NCI-H1048 (cell line): Measurements from ENCODE around the gene FN1.
"Not testable (repeated sequence)": the region's sequence is repeated elsewhere in the genome, so short reads cannot be mapped to it uniquely, and the experiment has no call there.

Experiments used
- DNase-seq: peaks from one replicate; lab custom pipeline; 2025; lab: John Stamatoyannopoulos, UW

The FN1 gene

DNA sequence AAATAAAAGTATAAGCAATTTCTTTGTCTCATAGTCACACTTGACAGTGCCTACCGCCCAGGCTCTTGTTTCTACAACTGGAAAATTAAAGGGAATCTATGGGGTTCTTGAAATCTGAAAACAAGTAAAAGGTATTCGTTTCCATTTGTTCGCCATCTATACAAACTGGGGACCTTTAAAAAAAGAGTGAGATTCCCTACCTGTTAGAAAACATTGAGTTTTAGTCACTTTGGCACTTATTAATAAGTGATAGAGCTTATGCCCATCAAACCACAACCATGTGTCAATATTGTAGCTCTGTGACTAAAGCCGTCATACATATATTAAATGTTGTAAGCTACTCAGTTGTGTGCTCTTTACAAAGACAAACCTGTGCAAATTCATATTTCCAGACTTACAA, 13.2 kb downstream of the FN1 start:
- DNase-seq, result no peak

DNA sequence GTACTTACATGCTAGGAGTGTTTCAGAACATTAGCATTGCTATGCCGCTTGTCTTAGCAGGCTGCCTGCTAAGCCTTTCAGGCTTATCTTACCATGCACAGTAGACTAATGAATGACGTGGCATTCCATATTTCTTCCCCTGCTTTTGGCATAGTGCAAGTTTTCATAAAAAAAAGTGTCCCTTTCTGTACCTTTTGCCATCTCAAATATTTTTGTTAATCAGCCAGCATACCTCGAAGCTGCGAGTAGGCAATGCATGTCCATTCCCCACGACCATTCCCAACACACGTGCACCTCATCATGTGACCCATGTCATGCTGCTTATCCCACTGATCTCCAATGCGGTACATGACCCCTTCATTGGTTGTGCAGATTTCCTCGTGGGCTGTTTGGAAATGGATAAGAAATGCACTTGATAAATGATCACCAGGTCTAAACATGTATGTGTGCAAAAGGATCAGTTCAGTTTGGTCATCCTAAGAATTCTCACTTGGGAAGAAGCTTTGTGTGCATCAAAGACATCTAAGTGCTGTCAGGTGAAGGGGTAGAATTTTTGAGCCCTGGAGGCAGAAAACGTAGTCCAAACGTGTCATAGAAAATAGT, 13.9 kb downstream of the FN1 start:
- DNase-seq, result no peak

- DNase-seq, result no peak
These were observed 15.4 kb downstream of the FN1 start for GRCh38 chr2:215420471-215420935.

DNA sequence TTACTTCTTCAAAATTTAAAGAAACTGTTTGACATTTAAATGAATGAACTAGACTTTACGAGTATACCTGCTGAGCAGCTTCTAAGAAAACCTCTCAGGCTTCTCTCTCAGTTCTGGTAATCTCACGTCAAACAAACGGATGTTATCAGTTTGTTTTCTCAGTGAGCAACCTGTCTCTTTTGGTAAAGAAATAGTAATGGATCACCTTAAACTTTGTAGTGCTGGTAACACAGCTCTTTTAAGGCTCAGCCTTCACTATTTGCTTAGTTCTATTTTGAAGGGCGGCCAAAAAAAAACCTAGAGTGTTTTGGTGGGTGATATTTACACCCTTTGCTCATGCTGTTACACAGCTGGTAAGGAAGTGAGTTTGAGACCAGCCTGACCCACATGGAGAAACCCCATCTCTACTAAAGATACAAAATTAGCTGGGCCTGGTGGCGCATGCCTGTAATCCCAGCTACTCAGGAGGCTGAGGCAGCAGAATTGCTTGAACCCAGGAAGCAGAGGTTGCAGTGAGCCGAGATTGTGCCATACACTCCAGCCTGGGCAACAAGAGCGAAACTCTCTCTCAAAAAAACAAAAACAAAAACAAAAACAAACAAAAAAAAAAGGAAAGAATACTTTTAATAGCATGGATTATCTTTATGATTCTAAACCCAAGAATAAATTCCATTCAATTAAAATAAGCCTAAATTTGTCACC, 15.9 kb downstream of the FN1 start:
- no peak for DNase-seq

DNA sequence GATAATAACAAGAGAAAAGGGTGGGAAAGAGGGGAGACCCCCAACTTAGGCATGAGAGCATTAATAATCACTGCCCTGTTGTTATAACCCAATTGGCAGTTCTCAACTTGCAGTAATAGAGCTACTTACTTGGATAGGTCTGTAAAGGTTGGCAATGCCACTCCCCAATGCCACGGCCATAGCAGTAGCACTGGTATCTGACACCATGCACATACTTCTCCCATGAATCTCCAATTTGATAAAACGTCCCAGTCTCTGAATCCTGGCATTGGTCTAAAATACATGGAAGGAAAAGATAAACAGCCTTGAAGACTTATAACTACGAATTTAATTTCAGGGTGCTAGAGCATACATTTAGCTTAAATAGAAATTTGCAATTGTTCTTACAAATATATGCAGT, 16.8 kb downstream of the FN1 start:
- DNase-seq, result no peak

- no peak for DNase-seq
These were observed 17.6 kb downstream of the FN1 start for GRCh38 chr2:215418064-215418963.

DNA sequence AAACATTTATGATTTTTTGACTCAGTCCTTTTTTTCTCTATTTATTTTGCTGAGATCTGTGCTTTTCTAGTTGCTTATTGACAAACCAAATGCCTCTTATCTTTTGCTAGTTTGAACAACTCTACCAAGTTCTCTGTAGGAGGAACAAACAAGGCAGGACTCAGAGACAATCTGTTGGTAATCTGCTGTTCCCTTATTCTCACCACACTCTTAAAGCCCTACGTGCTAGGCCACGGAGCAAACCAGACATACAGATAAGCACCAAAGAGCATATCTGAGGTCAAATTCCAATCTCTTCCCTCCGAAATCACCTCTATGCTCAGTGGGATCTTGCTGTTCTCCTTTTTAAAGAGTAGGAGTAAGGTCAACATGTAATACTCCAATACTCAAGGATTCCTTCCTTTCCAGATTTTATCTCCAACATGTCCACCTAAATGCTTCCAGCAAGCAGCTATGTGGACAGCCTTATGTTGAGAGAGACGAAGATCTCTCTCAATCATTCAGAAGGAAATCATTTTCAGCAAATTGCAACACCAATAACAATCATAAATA, 18.4 kb downstream of the FN1 start:
- DNase-seq, result no peak

GRCh38 chr2:215416656-215417055, 19.2 kb downstream of the FN1 start:
- DNase-seq, result no peak

- no peak for DNase-seq
These were observed 19.9 kb downstream of the FN1 start for GRCh38 chr2:215415820-215416577.

- no peak for DNase-seq
These were observed 20.6 kb downstream of the FN1 start for GRCh38 chr2:215415218-215415617.

DNA sequence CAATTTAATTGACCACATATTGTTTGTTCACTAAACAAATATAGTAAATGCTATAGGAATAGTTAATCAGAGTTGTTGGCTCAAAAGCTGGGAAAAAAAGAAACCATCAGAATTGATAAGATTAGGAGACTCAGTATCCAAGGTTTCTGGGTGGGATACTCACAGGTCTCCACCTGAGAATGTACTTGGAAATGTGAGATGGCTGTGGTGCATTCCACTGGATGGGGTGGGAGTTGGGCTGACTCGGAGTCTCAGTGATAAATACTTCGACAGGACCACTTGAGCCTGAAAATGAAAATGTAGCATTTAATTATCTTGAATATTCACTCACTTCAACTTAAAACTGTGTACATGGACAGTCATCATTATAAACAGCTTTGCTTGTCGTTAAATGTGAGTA, 21.2 kb downstream of the FN1 start:
- DNase-seq, result no peak

DNA sequence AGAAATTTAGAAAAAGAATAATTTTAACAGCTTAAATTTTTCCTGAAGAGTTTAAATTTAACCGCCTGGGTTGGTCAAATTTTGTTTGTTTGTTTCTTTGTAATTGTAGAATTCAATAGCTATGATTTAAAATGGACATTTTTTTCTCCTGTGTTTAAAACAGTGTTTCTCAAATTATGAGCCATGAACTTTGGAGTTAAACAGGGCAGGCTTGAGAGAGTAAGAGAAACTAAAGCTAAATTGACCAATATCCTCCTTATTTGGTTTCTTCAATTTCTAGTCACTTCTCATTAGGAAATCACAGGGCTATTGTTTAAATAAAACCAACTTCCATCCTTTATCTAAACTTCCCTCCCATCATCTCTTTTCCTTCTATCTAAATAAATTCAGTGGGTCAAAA, 21.9 kb downstream of the FN1 start:
- DNase-seq, result no peak

DNA sequence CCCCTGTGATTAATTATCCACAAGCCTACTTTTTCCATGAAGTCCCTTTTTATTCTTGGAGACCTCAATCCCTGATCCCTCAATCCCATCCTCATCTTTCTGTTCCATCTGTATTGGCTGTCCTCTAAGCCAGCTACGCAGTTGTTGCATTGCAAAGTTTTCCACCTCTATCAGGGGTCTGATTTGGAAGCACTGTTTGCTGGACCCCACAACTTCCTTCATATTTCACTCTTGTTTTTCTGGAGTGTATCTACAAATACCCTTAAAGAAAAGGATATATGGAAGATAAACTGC, 22.4 kb downstream of the FN1 start:
- DNase-seq, result no peak

DNA sequence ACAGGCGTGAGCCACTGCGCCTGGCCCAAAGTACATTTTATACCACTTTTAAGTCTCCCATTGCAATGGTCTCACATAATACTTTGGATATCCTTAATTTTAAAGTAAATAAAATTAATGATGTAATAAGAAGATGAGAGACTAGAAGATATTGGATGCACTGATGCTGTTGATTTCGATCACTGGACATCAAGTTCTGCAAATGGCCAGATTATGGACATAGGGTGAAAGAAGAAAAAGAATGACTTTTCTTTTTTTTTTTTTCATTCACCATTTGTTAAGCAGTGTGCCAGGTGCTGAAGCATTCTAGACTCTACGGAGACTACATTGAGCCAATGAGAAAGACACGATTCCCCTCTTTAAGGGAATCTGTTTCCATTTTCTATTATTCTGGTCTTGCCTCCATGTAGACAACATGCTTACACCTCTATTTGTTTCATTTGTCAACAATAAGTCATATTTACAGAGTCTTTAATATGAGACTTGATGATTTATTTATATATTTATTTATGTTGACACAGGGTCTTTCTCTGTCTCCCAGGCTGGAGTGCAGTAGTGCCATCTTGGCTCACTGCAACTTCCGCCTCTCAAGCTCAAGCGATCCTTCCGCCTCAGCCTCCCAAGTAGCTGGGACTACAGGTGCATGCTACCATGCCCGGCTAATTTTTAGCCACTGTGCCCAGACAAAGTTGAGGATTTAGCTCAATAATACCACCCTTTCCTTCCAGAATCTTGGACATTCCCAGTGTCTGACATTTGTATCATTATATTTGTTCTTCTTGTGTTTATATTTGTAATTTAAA, 23.7 kb downstream of the FN1 start:
- no peak for DNase-seq

GRCh38 chr2:215410932-215411285, 25.0 kb downstream of the FN1 start:
- no peak for DNase-seq

DNA sequence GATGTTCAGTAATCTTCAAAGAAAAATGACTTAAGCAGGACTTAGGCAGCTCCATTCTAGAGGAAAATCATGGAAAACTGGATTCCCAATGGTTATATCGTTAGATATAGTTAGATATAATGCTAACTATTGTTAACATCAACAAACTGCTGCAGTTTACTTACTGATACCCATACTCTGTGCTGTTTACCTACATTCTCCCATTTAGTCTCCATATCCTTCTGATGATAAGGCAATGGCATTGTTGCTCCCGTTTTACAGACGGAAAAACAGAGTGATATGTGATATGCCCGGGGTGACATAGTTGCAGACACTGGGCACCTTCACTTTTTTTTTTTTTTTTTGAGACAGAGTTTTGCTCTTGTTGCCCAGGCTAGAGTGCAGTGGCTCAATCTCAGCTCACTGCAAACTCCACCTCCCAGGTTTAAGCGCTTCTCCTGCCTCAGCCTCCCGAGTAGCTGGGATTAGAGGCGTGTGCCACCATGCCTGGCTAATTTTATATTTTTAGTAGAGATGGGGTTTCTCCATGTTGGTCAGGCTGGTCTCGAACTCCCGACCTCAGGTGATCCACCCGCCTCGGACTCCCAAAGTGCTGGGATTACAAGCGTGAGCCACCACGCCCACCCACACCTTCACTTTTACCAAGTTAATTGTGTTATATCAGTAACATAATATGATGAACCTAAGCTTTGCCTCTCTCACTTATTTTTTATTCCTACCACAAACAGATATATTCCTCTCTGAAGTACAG, 25.5 kb downstream of the FN1 start:
- DNase-seq, result not testable (repeated sequence)

DNA sequence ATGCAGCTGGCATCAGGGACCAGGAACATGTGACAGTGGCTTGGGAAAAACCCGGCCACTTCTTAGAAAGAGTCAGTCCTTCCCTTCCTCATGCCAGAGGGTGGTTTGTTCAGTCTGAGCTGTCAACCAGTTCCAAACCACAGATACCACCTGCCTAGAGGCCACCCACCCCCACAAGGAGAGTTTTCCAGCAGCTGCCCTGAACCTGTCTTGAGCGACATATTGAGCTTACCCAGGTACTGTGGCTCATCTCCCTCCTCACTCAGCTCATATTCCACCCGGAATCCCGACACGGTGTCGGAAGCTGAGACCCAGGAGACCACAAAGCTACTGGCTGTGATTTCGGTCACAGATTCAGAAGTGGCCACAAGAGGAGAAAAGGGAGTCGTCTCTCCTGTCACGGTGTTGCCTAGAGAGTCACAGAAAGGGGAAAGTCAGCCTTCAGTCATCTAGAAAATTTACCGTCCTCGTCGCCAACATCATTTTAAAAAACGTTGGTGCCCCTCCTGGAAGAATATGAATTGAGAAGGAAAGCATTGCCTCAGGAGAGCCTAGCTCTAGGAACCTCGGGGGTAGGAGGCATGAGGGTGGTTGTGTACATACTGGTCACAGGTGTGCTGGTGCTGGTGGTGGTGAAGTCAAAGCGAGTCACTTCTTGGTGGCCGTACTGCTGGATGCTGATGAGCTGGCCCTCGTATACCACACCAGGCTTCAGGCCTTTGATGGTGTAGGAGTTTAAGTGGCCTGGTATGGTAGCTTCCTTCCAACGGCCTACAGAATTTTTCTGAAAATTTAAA, 26.3 kb downstream of the FN1 start:
- no peak for DNase-seq

GRCh38 chr2:215408441-215408840, 27.4 kb downstream of the FN1 start:
- not testable (repeated sequence) for DNase-seq

DNA sequence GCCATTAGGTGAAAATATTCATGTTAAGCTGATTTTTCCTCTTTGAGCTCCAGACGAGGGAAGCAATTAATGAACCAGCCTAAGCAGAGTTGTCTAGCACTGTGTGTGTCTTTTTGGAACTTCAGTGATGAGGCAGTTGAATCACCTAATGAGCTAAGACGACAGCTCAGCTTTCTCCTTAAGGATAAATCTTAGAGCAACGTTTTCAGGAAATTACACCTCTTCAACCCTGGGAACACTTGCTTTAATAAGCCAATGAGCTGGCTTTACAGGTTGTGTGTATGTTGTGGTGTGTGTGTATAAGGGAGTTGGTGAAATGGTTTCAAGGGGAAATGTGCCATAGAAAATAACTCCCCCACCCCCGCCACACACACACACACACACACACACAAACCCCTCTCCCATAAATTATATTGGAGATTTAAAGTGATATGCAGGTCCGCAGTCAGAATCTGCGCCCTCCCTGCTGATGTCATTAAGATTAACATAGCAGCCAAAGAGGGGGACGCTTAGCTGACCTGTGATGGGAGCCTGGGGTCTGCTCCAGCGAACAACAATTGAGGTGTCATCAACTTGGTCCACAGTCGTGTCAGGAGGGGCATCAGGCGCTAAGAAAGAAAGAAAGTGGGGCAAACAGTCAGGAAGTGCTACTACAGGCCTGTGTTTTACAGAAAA, 28.1 kb downstream of the FN1 start:
- DNase-seq, result no peak
